Stimulated activated CD4-positive, alpha-beta T cell treated with anti-CD3 and anti-CD28 coated beads, TNF-alpha, amount 100 ng/mL, for 4 hours (primary cell): Measurements from ENCODE around the gene FUT3.
"Not testable (repeated sequence)": the region's sequence is repeated elsewhere in the genome, so short reads cannot be mapped to it uniquely, and the experiment has no call there.

Experiments used
- DNase-seq, 3 experiments: peaks; one replicate each; pipeline ENCODE4 v3.0.0-alpha.2; 2020; ENCODE audit warnings: low read depth in 3 of 3

FUT3 gene

GRCh38 chr19:5851302-5851701, at the start of gene FUT3:
Gene FUT3, minus strand, starts transcription at chr19:5851449.
- DNase-seq: no peak

GRCh38 chr19:5900976-5901375, 49.7 kb upstream of the FUT3 start:
- no peak for DNase-seq

DNA sequence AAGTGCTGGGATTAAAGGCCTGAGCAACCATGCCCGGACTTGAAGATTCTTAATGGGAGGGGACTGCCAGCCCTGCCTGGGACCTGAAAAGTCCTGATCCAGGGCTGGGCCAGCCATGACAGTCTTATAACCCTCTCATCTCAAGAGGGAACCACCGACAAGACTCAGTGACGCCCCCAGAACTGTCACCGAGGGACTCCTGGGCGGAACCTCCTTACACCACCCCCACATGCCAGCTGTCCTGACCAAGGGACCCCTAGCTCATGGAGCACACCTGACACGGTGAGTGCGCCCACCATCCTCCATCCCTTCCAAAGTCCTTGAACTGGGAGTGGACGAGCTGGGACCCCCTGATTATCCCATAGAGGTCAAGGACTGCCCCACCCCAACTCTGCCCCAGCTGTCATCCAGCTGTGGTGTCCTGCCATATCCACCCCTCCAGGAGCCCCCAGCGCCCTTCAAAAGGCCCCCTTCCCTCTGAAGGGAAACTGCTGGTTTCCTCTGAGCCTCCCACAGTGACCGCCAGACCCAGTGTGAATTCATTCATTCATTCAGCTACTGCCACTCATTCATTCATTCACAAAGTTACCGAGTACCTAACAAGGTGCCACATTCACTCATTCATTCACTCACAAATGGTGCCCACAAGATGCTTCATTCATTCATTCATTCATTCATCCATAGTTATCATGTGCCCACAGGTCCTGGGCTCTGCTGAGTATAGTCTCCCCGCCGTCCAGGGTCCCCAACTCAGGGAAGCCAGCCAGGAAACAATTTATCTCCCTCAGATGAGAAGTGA, 48.7 kb upstream of the FUT3 start:
- DNase-seq: no peak

DNA sequence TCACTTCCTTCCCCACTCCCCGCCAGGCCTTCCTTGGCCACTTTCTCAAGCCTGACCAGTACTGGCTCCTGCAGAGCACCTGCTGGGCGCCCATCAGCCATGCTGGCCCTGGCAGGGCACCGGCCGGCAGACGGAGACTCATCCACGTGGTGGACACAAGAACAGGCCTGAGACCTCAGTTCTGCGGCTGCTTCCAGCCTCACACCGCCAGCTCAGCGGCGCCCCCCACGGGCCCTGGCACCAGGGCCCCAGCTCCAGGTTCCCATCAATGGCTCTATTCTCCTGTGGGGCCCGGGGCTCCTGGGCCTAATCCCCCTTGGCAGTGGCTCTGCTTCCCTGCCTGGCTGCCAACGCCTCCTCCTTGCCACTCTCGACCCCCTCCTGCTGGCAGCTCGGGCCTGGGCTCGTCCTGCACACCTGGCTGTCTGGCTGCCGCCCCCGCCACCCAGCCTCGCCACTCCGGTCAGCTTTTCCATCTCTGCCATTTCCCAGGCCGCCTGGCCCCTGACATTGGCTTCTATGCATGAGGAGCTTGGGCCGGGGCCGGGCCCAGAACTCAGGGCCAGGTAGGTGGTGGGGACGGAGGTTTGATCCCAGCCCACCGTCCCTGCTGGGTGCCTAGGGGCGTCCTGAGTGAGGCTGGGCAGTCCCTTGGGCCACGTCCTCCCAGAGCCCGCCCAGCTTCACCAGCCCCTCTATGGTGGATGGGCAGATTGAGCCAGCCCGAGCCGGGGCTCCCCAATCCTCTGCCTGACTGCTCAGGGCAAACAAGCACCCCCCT, 46.1 kb upstream of the FUT3 start:
- no peak for DNase-seq

DNA sequence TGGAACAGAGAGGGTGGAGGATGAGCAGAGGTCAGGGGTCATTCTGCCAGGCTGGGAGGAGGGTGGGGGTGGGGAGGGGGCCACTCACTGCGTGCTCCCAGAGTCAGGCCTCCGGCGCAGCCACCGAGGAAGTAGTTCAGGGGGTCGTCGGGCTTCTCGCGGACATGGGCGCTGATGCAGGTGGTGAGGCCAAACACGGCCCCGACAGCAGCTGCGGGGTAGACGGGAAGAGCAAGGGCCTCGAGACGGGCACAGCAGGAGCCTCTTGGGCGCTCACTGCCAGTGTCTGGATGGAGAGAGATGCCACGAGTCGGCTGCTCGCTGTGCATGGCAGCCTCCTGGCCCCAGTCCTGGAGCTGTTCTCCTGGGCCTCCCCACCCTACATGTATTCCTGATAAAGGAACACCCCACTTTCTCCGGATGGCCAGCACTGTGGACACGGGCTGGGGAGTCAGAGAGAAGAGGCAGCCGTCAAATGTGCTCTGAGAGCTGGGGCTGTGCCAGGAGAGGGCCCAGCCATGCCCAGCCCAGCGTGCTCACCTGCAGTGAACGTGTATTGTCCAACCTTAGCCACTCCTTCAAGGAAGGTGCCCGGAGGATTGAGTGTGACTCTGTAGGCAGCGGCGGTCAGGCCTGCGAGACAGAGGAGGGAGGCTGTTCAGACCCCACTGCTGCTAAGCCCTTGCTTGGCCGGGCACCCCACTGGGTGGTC, 45.3 kb upstream of the FUT3 start:
- no peak for DNase-seq

GRCh38 chr19:5895890-5896289, 44.6 kb upstream of the FUT3 start:
- no peak for DNase-seq

DNA sequence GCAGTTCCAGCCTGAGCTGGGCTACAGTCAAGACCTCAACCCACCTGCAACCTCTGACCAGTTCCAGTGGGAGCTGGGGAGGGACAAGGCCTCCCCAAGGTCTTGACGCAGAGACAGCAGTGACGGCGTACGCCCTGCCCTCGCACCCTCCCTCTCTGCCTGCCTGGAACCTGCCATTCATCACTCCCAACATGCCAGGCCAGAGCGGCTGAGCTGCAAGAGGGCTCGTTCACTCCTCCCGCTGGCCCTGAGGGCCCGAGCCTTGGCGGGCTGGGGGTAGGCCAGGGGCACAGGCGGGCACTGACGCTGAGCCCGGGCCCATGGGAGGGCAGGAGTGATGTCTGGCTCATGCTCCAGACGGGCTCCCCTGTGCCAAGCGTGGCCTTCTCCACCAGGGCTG, 44.2 kb upstream of the FUT3 start:
- DNase-seq: no peak

GRCh38 chr19:5894704-5895349, 43.6 kb upstream of the FUT3 start:
- no peak for DNase-seq

GRCh38 chr19:5893907-5894703, 42.9 kb upstream of the FUT3 start:
- no peak for DNase-seq

- no peak for DNase-seq
Observed at GRCh38 chr19:5893296-5893903, 42.2 kb upstream of the FUT3 start.

DNA sequence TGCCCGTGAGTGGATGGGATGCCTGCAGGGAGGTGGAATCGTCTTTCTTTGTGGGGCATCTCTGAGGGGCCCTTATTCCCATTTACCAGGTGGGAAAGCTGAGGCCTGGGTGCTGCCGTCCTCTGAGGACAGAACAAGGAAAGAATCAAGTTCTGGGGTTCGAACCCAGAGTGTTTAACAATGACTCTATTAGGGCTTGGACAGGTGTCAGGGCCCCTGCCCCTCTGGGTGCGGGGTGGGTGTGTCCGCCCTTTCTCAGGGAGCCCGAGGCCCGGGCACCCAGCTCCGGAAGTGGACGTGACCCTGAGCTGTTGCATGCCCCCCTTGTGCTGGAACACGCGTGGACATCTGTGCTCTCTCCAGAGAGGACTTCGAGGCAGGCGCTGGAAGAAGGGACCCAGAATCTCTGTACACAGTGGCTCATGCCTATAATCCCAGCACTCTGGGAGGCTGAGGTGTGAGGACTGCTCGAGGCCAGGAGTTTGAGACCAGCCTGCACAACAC, 41.6 kb upstream of the FUT3 start:
- no peak for DNase-seq

DNA sequence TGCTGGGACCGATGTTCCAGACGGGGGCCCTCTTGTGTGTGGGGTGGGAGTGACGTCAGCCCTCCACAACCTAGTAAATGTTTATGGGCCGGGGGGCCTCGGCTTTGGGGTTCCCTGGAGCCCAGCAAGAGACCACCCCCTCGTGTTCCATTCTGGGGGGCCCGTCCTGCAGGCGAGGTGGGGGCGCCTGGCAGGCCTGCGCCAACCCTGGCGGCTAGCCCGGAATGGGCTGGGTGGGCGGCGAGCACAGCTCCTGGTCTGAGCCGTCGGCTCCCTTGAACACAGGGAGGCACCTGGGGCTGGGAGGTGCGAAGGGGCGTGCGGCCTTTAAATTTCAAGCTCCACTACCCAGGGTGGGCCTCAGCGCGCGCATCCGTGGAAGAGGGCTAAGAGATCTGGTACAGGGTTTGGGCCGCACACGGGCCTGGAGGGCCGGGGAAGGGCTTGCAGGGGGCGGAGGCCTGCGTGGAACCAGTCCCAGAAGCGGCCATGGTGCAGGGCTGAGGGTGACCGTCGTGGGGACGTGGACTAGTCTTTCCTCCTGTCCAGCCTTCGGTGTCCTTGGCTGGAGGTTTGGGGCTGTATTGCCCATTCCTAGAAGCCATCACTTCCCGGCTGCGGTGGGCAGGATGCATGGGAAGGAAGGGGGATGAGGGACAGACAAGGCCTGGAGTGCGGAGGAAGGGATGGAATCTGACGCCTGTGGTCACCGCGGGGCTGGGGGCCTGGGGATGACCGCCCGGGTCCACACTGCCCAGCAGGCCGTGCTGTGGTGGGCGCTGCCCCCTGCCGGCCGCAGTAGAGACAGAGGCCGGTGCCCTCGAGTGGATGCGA, 40.9 kb upstream of the FUT3 start:
- no peak for DNase-seq

DNA sequence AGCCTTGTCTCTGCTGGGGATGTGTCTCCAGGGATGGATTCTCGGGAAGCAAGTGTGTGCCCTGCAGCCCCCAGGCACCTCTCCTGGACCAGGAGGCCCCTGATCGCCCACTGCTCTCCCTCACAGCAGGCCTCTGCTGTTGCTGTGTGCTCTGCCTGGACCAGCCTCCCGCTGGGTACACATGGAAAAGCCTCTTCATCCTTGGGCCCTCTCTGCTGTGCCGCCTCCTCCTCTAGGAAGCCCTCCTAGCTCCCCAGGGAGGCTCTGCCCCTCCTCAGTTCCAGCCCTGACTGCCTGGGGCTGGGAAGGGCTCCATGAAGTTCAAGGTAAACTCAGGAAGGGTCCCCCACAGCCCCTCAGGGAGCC, 40.3 kb upstream of the FUT3 start:
- DNase-seq: no peak

- no peak for DNase-seq
Observed at GRCh38 chr19:5890099-5890498, 38.9 kb upstream of the FUT3 start.

- DNase-seq: no peak
Observed at GRCh38 chr19:5889288-5889971, 38.2 kb upstream of the FUT3 start.

- DNase-seq: not testable (repeated sequence)
Observed at GRCh38 chr19:5884065-5884811, 33.0 kb upstream of the FUT3 start.

DNA sequence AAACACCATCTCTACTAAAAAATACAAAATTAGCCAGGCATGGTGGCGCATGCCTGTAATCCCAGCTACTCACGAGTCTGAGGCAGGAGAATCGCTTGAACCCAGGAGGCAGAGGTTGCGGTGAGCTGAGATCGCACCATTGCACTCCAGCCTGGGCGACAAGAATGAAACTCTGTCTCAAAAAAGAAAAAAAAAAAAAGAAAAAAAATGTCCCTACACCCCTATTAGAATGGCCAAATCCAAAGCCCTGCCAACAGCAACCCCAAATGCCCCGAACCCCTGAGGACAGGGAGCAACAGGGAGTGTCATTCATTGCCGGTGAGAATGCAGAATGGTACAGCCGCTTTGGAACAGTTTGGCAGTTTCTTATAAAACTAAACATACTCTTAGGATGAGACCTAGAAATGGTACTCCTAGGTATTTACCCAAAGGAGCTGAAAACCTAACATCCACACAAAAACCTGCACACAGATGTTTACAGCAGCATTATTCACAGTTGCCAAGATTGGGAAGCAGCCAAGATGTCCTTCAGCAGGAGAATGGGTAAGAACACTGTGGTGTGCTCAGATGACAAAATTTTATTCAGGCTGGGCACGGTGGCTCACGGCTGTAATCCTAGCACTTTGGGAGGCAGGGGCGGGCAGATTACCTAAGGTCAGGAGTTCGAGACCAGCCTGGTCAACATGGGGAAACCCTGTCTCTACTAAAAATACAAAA, 32.1 kb upstream of the FUT3 start:
- not testable (repeated sequence) for DNase-seq
